DMS153 (cell line): ENCODE results near the gene LST1.
"Not testable (repeated sequence)": the region's sequence is repeated elsewhere in the genome, so short reads cannot be mapped to it uniquely, and the experiment has no call there.

Experiments
- DNase-seq: peaks from one replicate; lab custom pipeline; 2025; lab: John Stamatoyannopoulos, UW

Gene LST1

DNA sequence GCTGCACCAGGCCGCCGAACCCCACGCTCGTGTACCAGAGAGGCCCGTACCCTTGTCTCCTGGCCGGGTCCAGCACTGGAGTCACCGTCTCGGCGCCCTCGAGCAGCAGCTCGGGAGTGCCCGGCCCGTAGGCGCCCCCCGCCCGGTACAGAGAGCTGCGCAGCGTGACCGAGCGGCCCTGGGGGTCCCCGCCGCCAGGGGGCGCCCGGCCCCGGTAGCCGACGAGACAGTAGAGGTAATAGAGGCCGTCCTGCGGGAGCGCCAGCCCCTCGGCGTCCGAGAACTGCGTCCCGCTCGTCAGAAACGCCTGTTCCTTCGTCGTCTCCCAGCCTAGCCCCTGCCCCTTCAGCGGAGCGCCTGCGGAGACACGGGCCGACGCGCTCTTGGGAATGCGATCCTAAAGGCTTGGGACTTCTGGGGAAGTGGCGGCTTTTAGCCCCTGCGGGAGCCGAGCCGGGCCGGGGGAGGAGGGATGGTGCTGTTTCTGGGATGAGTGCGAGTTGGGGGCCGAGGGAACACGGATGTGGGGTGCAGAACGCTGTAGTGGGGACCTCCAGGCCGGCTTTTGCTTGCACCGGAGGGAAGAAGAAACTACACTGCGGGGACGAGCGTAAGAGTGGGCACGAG is 5.2 kb upstream of the LST1 start:
- DNase-seq: peak; percentile 61

DNA sequence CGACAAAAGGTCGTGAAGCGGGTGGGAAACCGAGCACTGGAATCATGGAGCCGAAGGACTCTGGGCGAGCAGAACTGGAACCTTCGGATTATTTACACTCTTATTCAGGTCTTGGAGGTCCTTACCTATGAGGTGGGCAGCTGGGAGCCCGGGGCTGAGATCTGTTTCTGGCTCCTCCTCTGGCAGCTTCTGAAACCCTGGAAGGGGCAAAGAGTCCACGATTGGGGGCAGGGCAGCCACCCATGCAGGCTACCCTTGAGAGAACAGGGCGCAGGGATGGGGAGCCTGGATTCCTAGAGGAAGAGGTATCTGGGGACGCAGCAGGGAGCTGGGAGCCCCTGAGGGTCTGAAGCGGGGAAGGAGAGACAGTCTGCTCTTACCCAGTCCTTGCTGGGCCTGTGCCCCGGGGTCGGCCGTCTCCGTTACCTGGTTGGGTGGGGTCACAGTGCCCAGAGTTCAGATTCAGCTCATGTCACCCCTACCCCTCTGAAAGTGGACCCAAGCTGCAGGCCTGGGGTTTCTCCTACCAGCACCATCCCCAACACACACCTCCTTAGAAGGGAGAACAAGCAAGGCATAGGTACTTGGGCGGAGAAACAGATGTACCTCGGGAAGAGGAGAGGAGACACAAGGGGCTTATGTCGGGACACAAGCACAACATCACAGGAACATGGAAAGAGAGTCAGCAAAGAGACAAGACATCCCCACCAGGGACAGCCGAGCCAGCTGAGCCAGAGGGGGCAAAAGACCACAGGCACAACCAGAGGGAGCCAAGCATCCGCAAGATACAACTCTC is 4.4 kb upstream of the LST1 start:
- no peak for DNase-seq

DNA sequence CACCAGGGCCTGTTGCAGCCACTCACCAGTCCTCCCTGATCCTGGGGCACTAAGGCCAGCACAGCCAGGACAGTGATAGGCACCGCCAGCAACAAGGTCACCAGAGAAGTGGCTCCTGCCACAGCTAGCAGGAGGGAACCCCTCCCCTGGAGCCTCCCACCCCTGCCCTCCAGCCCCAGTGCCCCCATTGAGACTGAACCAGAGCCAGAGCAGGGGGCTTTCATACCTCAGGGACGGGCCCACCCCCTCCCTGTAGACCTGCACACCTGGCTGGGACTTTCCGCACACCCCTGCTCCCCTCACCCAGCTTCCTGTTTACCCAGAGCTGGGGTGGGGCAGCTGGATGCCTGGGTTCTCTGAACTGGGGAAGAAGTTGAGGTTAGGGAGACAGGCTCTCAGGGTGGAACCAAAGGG is 3.8 kb upstream of the LST1 start, which contains the start of gene LTB:
TSS of gene LTB (minus strand) at position 195 of the 414 bp plus-strand sequence. CDS start at position 188, 7 bp downstream.
- no peak for DNase-seq

DNA sequence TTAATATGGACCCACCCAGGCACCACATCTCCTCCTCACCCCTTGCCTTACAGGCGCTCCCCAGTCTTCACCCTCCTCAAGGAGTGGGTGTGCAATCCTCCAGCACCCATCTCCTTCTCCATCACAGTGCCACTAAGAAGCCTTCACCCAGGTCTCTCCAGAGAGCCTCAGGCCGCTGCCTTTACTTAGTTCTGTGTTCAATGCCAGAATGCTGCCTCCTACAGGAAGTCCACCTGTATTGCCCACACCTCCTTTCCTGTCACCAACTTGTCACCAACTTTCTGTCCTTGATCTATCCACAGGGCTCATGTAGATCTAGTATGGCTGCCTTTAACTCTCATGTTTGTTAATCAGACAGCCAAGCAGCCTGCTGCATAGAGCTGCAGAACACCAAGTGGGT is 586 bp upstream of the LST1 start:
- DNase-seq: no peak

DNA sequence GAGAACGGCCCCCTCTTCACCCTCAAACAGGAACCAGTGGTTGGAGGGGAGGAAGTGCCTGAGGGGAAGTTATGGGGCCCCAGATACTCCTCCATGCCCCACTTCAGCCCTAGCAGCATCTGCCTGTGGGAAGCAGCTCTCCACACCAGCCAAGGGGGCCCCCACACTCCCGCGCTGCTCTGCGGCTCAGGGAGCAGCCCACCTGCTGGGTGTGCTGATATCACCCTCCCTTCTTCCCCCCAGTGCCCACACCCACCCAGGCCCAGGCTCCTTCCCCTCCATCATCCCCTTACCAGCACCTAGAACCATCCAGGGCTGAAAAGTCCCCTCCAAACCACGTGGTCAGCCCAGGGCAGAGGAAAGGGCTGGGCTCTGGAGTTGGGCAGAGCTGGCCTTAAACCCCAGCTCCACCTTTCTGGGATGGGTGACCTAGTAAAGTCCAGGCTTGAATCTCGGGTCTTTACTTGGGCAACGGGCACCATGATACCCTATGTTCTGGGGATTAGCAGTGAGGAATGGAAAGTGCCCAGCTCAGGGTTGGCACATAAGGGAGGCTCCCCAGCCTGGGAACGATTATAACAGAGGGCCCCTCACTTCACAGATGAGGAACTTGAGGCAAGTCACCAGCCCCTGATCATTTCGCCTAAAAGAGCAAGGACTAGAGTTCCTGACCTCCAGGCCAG is 663 bp downstream of the LST1 start:
- DNase-seq: no peak

GRCh38 chr6:31587791-31588777 is 2.0 kb downstream of the LST1 start:
- no peak for DNase-seq

DNA sequence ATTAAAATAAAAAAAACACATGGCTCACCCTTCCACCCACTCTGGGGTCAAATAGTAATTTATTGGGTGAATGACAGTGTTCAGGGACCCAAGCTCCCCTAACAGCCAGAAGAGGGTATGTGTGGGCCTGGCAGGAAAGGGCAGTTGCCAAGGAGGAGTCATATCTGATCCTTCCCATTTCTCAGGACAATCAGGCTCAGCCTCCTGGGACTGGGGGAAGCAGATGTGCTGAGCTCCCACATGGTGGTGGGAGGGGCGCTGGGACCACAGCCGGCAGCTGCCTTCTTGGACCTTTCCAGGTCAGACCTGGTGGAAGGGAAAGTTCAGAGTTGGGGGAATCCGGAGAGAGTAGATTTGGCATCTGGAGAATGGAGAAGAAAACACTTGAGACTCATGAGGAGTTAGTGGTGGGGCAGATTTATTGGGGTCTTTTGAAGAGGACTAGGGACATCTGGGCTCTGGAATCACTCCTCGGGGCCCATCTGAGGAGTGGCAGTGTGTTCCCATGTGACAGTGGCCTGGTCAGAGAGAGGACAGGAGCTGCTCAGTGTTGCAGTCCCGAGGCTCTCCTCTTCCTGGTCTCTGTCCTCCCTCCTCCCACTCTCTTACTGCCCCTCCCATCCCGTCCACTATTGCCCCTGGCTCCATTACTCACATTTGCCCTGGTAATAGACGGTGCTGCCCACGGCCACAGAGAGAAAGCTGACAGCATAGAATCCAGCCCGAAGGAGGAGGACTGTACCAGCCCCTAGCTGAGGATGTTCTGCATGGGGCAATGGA is 3.0 kb downstream of the LST1 start:
- no peak for DNase-seq

DNA sequence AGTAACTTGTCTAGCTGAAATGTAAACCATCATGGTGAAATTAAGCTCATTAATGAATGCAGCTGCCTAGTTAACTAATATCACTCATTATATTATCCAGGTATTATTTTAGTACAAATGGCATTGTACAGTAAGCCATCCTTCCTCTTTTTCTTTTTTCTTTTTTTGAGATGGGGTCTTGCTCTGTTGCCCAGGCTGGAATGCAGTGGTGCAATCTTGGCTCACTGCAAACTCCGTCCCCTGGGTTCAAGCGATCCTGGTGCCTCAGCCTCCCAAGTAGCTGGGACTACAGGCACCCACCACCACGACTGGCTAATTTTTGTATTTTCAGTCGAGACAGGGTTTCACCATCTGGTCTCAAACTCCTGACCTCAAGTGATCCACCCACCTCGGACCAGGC is 4.6 kb downstream of the LST1 start:
- not testable (repeated sequence) for DNase-seq

DNA sequence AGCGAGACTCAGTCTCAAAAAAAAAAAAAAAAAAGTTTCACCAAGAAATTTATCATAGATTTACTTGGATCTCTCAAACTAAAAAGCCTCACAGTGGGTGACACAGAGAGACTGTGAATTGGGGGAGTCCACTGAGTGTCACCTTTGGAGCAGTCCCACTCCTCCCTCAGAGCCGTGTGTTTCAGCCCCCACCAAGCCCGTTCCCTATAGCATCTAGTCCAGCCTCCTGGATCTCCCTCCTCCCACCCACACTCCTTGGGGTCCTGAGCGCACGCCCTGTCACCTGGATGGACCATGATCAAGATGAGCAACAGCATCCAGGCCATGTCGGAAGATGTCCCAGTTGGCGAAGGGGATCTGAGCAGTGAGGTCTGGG is 6.3 kb downstream of the LST1 start:
- no peak for DNase-seq

DNA sequence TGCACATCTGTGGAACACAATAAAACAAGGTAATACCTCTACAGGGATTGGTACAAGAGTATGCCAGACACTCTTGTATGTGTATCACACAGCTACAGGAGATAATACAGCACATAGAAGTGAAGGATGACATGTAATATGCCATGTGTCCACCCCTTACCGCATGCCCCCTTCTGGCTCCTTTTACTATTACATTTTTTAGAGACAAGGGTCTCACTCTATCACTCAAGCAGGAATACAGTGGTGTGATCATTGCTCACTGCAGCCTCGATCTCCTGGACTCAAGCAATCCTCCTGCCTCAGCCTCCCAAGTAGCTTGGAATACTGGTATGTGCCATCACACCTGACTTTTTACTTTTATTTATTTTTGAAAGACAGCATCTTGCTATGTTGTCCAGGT is 10.9 kb downstream of the LST1 start:
- DNase-seq: peak; percentile 9

GRCh38 chr6:31607317-31607716 is 21.2 kb downstream of the LST1 start:
- DNase-seq: no peak

- peak; percentile 22 for DNase-seq
These were observed 23.7 kb downstream of the LST1 start for GRCh38 chr6:31609519-31610406.

DNA sequence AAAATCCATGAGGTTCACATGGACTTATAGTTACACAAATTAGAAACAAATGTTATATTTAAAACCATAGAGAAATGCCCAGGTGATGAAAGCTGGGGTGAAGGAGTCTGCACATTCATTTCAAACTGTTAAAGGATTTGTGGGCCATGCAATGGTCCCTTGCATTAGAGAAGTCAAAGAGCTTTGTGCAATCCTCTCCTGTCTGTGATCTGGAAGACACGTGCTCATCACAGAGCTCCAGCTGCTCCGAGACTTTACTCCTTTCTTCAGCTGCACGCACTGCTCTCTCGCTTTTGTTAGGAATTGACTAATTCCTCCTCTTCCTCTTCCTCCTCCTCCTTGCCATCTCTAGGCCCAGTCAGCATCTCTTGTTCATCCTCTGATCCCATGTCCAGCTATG is 24.9 kb downstream of the LST1 start:
- DNase-seq: no peak

DNA sequence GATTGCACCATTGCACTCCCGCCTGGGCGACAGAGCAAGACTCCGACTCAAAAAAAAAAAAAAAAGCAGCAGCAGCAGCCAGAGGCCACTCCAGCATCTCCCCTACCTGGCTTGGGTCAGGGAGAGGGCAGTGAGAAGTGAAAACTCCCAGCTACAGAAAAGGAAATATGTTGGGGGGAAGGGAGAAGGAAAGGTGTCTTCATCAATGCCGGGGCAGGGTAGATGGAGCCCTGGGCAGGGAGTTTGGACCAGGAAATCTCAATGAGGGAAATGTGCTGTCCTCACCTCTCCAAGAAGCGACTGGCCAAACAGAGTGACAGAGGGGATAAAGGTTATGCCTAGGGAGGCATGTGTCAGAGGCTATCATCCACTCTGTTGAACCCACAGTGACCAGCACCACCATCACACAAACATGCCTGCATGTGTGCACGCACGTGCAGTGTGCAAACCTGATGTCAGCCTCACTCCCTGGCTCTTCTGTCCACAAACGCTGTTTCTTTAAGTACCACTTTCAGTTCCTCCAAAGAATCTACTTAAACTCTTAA is 28.1 kb downstream of the LST1 start:
- no peak for DNase-seq

- DNase-seq: no peak
These were observed 28.9 kb downstream of the LST1 start, which contains the start of gene AIF1 for GRCh38 chr6:31614684-31615578. Gene AIF1, plus strand, starts transcription at chr6:31615234. Its CDS starts 96 bp downstream, at chr6:31615330.

DNA sequence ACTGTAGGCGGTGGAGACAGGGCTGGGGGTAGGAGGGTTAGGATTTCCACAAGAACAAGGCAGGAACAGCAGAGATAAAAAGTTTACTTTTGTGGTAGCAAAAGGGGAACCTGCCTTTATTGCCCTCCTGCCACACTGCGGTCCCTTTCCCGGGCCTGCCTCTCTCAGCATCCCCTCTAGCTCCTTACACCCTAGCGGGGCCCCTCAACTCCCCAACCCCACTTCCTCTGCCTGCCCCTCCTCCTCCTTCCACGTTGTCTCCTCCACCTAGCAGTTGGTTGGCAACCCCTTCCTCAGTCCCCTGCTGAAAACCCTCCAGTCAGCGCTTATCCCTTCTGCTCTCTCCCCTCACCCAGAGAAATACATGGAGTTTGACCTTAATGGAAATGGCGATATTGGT is 29.7 kb downstream of the LST1 start:
- DNase-seq: no peak

DNA sequence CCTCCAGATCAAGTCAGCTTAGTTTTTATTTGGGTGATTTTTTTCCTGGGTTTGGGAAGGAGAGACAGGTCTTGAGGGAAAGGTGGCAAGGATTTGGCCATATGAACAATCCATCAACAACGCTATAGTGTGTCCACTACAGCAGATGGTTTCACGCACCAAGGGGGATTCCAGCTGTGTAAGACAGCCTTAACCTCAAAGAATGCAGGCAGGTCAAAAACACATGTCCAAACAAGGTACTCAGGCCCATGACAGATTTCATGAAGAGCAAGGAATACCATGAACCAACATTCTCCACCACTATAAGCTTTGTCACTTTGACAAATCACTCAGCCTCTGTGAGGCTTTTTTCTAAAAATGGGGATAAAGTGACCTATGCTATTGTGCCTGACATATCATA is 30.9 kb downstream of the LST1 start:
- no peak for DNase-seq

GRCh38 chr6:31619805-31620585 is 33.9 kb downstream of the LST1 start:
- peak; percentile 99 for DNase-seq
